Thymus (tissue), 14 donors: Measurements from ENCODE around the gene FBXW2. TPM values are rescaled to one million over a fixed set of nuclear protein-coding genes. Genes with fewer than 3 reads are reported as not detected.

Experiments
- DNase-seq, 9 donors: peaks; one replicate each; pipeline ENCODE4 v3.0.0-alpha.2; 2013; ENCODE audit warnings: low spot score in 9 of 9, low read depth in 6 of 9, missing footprints in 1 of 9
- H3K27ac ChIP-seq, 2 donors: one replicate each; pipeline ENCODE4 v1.5.1; 2013; ENCODE audit warnings: control low read depth in 1 of 2, low read depth in 1 of 2, low read length in 1 of 2, mild to moderate bottlenecking in 1 of 2, moderate library complexity in 1 of 2
- H3K27me3 ChIP-seq, 2 donors: one replicate each; pipeline ENCODE4 v1.5.1; 2013; ENCODE audit warnings: low read length in 1 of 2; ENCODE audit not compliant: control insufficient read depth in 2 of 2, insufficient read depth in 1 of 2
- H3K36me3 ChIP-seq, 2 donors: one replicate each; pipeline ENCODE4 v1.5.1; 2013; ENCODE audit warnings: low read length in 1 of 2, mild to moderate bottlenecking in 1 of 2, moderate library complexity in 1 of 2; ENCODE audit not compliant: control insufficient read depth in 2 of 2, insufficient read depth in 2 of 2
- H3K4me1 ChIP-seq, 2 donors: one replicate each; pipeline ENCODE4 v1.5.1; 2013; ENCODE audit warnings: low read length in 2 of 2; ENCODE audit not compliant: control insufficient read depth in 2 of 2, insufficient read depth in 2 of 2
- H3K4me3 ChIP-seq, 2 donors: one replicate each; pipeline ENCODE4 v1.5.1; 2013; ENCODE audit warnings: low read length in 2 of 2, control low read depth in 1 of 2, mild to moderate bottlenecking in 1 of 2
- H3K9me3 ChIP-seq, 2 donors: one replicate each; pipeline ENCODE4 v1.5.1; 2013; ENCODE audit warnings: low read length in 1 of 2, mild to moderate bottlenecking in 1 of 2; ENCODE audit not compliant: control insufficient read depth in 2 of 2, insufficient read depth in 1 of 2
- WGBS: extraction: QIAGEN DNeasy Blood & Tissue Kit; methylation state at CpG from one replicate; pipeline ENCODE4 v1.1.7; 2013; 5-methylcytosine and 5-hydroxymethylcytosine counted together
- long read RNA-seq, 10 donors: transcript quantifications; one replicate each; lab custom pipeline, GENCODE V29; 2026
- polyA plus RNA-seq: library from polyadenylated mRNA; stranded (reverse); fragments of 200-250 nt; gene quantifications from one replicate; pipeline ENCODE4 v1.2.3, GENCODE V29; 2013
- total RNA-seq: library from RNA; stranded (reverse); fragments of 120-200 nt; gene quantifications from one replicate; pipeline ENCODE4 v1.2.4, GENCODE V29; 2013
- donor health status: healthy.

FBXW2 gene
- total RNA-seq: 18.1 TPM
- 14.1 TPM for polyA plus RNA-seq
- long read RNA-seq, donor 1: 0 reads
- long read RNA-seq, donor 2: 0 reads
- long read RNA-seq, donor 3: 0 reads
- long read RNA-seq, donor 4, full-length matches to known transcripts: 2 of 64 reads
- long read RNA-seq, donor 4, partial matches to known transcripts: 62 of 64 reads
- long read RNA-seq, donor 4, other reads (novel, unspliced or antisense): 0 of 64 reads
- long read RNA-seq, donor 5, full-length matches to known transcripts: 2 of 15 reads
- long read RNA-seq, donor 5, partial matches to known transcripts: 13 of 15 reads
- long read RNA-seq, donor 5, other reads (novel, unspliced or antisense): 0 of 15 reads
- long read RNA-seq, donor 6, full-length matches to known transcripts: 4 of 13 reads
- long read RNA-seq, donor 6, partial matches to known transcripts: 9 of 13 reads
- long read RNA-seq, donor 6, other reads (novel, unspliced or antisense): 0 of 13 reads
- long read RNA-seq, donor 7, full-length matches to known transcripts: 2 of 2 reads
- long read RNA-seq, donor 7, partial matches to known transcripts: 0 of 2 reads
- long read RNA-seq, donor 7, other reads (novel, unspliced or antisense): 0 of 2 reads
- long read RNA-seq, donor 8: 0 reads
- long read RNA-seq, donor 9, full-length matches to known transcripts: 3 of 8 reads
- long read RNA-seq, donor 9, partial matches to known transcripts: 5 of 8 reads
- long read RNA-seq, donor 9, other reads (novel, unspliced or antisense): 0 of 8 reads
- long read RNA-seq, donor 10: 0 reads

GRCh38 chr9:120792898-120793765 is at the start of gene FBXW2:
Gene FBXW2, minus strand, starts transcription at chr9:120793416. Its CDS starts 5,158 bp downstream, at chr9:120788258.
- Histone ChIP-seq H3K27me3 (no peaks in the 10 kb centered on the region), H3K4me1 (peaks cover 16 to 18% of the 10 kb centered on the region in 2 donors), H3K36me3 (peaks cover 0 to 18% of the 10 kb centered on the region in 2 donors), H3K27ac (peak within 1 kb of the TSS; percentile 81 to 94), H3K9me3 (no peaks in the 10 kb centered on the region), H3K4me3 (peak within 1 kb of the TSS; percentile 72 to 96)
- DNase-seq: peak; percentile 71 to 93 (median 84)
- under 1% methylated on average over 72 of the region's 72 CpGs for WGBS

DNA sequence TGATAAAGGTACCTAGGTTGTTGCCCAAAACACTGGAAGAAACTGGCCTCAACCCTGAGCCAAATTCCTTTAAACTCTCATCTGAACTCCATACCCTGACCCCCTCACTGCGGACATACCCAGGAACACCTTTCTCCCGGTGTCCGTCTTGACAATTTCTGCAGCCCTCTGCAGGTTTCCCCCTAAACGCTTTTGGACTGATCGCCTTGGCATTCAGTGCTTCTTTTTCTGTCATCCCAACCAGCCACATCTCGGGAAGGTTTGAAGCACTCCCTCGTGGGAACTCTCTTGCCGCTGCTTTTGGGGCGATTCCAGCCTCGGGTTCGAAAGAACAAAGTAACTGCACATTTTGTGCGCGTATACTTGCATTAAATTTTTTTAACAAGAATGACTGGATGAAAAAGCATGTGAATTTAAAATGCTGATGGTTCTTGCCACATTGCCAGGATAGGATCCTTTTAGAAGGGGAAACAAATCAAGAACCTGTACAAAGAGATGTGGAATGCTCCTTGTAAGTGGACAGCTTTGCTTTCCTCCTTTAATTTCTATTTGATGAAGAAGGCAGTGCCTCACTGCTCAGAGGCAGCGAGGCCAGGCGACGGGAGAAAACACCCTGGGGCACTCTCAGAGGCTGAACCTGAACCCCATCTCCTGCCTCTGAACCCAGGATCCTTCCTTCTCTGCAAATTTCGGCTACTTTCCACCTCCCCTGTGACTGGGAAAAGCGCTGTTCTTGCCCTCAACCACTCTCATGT is 48.9 kb upstream of the FBXW2 start:
- Histone ChIP-seq H3K4me1 (peaks cover 30 to 36% of the 10 kb centered on the region in 2 donors), H3K4me3 (peak overlapping the region; percentile 75 to 87), H3K9me3 (peaks cover 0 to 12% of the 10 kb centered on the region in 2 donors), H3K27me3 (no peaks in the 10 kb centered on the region), H3K36me3 (peaks cover 11 to 30% of the 10 kb centered on the region in 2 donors), H3K27ac (peak overlapping the region; percentile 96 to 99)
- 49% methylated on average over 18 of the region's 18 CpGs for WGBS
- peak in 2 of 9 donors; percentile 26 to 37 for DNase-seq

DNA sequence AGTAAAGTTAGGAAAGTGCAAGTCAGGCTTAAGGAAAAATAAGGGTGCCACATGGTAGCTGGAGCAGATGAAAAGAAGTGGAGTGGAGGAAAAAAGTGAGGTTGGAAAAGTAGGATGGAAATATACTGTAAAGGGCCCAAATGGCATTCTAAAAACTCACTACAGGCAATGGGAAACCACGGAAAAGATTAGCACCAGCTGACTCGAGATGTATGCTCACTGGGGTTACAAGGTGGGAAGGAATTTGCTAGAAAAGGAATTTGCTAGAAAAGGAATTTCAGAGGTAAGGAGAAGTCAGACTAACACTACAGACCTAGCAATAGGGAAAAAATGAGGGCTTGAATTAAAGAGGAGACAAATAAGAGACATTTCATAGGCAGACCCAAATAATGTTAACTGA is 45.9 kb upstream of the FBXW2 start:
- H3K4me3 ChIP-seq: no peak overlapping the region
- H3K36me3 ChIP-seq: peaks cover 0 to 14% of the 10 kb centered on the region in 2 donors
- no peaks in the 10 kb centered on the region for H3K27me3 ChIP-seq
- peaks cover 17% of the 10 kb centered on the region in 2 donors for H3K4me1 ChIP-seq
- H3K27ac ChIP-seq: no peak overlapping the region
- no peak for DNase-seq
- peaks cover 0 to 14% of the 10 kb centered on the region in 2 donors for H3K9me3 ChIP-seq
- WGBS: 98% methylated on average over 2 of the region's 2 CpGs

- no peak overlapping the region for H3K4me3 ChIP-seq
- 98% methylated on average over 3 of the region's 3 CpGs for WGBS
- peaks cover 6 to 8% of the 10 kb centered on the region in 2 donors for H3K4me1 ChIP-seq
- H3K9me3 ChIP-seq: peaks cover 0 to 4% of the 10 kb centered on the region in 2 donors
- no peak overlapping the region for H3K27ac ChIP-seq
- no peak for DNase-seq
- no peaks in the 10 kb centered on the region for H3K27me3 ChIP-seq
- peaks cover 5 to 19% of the 10 kb centered on the region in 2 donors for H3K36me3 ChIP-seq
These were observed 44.7 kb upstream of the FBXW2 start for GRCh38 chr9:120837921-120838320.

DNA sequence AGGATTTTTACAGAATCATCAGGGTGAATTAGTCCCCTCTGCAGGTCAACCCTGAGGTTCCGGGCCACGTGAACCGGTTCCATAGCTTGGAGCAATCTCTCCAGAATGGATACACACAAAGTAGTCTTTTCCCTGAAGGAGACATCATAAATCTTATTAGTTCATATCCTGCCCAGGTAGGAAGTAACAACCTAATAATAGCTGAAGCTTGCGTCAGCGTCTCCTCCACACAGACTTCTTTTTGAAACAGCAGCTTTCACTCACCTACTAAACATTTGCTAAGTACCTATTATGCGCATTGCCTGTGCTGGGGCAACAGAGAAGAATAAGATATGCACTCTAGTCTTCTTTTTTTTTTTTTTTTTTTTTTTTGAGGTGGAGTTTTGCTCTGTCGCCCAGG is 40.1 kb upstream of the FBXW2 start:
- Histone ChIP-seq H3K9me3 (peaks cover 0 to 2% of the 10 kb centered on the region in 2 donors), H3K4me3 (no peak overlapping the region), H3K27ac (no peak overlapping the region), H3K36me3 (peaks cover 30 to 49% of the 10 kb centered on the region in 2 donors), H3K27me3 (no peaks in the 10 kb centered on the region), H3K4me1 (no peaks in the 10 kb centered on the region)
- no peak for DNase-seq
- 98% methylated on average over 7 of the region's 7 CpGs for WGBS

DNA sequence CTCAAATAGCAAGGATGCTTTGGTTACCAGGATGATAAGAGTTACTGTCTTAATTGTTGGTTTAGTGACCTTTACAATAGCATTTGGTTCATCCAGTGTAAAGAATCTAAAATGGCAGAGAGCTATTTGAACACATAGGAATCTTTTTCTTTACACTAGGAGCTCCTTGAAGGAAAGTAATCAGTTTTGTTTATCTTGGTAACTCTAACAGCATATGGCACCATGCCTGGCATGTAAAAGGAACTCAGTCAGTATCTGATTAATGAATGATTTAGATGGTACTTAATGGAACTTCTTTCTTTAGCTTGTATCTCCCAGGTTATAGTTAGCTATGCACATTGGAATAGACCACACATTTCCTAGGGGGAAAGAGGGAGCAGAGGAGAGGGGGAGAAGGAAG is 39.6 kb upstream of the FBXW2 start:
- H3K27ac ChIP-seq: no peak overlapping the region

DNA sequence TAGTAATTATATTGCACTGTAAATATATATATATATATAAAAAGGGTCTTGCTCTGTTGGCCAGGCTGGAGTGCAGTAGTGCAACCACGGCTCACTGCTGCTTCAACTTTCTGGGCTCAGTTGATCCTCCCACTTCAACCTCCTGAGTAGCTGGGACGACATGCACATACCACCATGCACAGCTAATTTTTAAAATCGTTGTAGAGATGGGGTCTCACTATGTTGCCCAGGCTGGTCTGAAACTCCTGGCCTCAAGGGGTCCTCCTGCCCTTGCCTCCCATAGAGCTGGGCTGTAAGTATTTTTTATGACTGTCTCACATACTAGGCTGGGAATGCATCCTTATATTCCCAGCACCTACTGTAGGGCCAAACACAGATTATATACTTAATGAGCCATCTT is 37.6 kb upstream of the FBXW2 start:
- H3K9me3 ChIP-seq: no peaks in the 10 kb centered on the region
- no peak overlapping the region for H3K27ac ChIP-seq
- H3K4me1 ChIP-seq: no peaks in the 10 kb centered on the region
- no peak for DNase-seq
- no peaks in the 10 kb centered on the region for H3K27me3 ChIP-seq
- 98% methylated on average over 3 of the region's 3 CpGs for WGBS
- no peak overlapping the region for H3K4me3 ChIP-seq
- peaks cover 35 to 50% of the 10 kb centered on the region in 2 donors for H3K36me3 ChIP-seq

More for the DNA sequence above, 39.6 kb upstream of the FBXW2 start:
- Histone ChIP-seq H3K27me3 (no peaks in the 10 kb centered on the region), H3K4me3 (no peak overlapping the region), H3K4me1 (no peaks in the 10 kb centered on the region), H3K9me3 (peaks cover 0 to 2% of the 10 kb centered on the region in 2 donors), H3K36me3 (peaks cover 30 to 46% of the 10 kb centered on the region in 2 donors)
- DNase-seq: no peak

DNA sequence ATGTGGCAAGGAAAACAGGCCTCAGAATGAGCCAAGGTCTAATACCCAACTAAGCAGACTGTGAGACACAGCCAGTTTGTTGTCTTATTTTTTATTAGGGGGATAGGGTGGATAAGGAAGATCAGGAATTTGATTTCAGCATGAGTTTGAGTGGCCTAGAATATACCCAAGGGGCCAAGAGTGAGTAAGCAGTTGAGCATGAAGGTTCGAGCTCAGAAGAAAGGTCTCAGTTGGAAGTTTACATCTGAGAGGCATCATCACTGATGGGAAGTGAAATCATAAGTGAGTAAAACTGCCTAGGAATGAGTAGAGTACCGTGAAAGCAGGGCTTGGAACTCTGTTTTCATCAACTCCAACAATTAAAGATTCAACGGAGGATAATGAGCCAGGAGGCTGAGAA is 36.9 kb upstream of the FBXW2 start:
- H3K4me1 ChIP-seq: no peaks in the 10 kb centered on the region
- no peaks in the 10 kb centered on the region for H3K9me3 ChIP-seq
- 98% methylated on average over 3 of the region's 3 CpGs for WGBS
- no peaks in the 10 kb centered on the region for H3K27me3 ChIP-seq
- no peak overlapping the region for H3K4me3 ChIP-seq
- no peak for DNase-seq
- H3K36me3 ChIP-seq: peaks cover 35 to 52% of the 10 kb centered on the region in 2 donors
- no peak overlapping the region for H3K27ac ChIP-seq
